HEK293T (cell line): ENCODE measurements around the gene SLC25A25.

ENCODE experiments used
- ARNT ChIP-seq: fragments of 450-650 bp; IDR thresholded peaks from 2 replicates; pipeline ENCODE4 v1.6.1; 2017; ENCODE audit warnings: mild to moderate bottlenecking
- BHLHE40 ChIP-seq: fragments of 450-650 bp; IDR thresholded peaks from 2 replicates; pipeline ENCODE4 v1.6.1; 2016; ENCODE audit warnings: mild to moderate bottlenecking, moderate library complexity, borderline replicate concordance
- ELF4 ChIP-seq: fragments of 450-650 bp; IDR thresholded peaks from 2 replicates; pipeline ENCODE4 v1.6.1; 2017; ENCODE audit warnings: antibody characterized with exemption
- FOXA1 ChIP-seq: fragments of 450-650 bp; IDR thresholded peaks from 2 replicates; pipeline ENCODE4 v1.6.1; 2016; ENCODE audit warnings: mild to moderate bottlenecking
- FOXM1 ChIP-seq: fragments of 450-650 bp; IDR thresholded peaks from 2 replicates; pipeline ENCODE4 v1.6.1; 2017; ENCODE audit warnings: mild to moderate bottlenecking, borderline replicate concordance
- L3MBTL2 ChIP-seq: fragments of 450-650 bp; conservative IDR thresholded peaks from 2 replicates; pipeline ENCODE4 v1.6.1; 2016; ENCODE audit warnings: mild to moderate bottlenecking
- LEF1 ChIP-seq: fragments of 450-650 bp; IDR thresholded peaks from 2 replicates; pipeline ENCODE4 v1.6.1; 2017; ENCODE audit warnings: mild to moderate bottlenecking, borderline replicate concordance
- NFRKB ChIP-seq: fragments of 450-650 bp; IDR thresholded peaks from 2 replicates; pipeline ENCODE4 v1.6.1; 2016; ENCODE audit warnings: mild to moderate bottlenecking, moderate library complexity
- PKNOX1 ChIP-seq: fragments of 450-650 bp; IDR thresholded peaks from 2 replicates; pipeline ENCODE4 v1.6.1; 2016
- SP1 ChIP-seq: fragments of 450-650 bp; IDR thresholded peaks from 2 replicates; pipeline ENCODE4 v1.6.1; 2017
- SUZ12 ChIP-seq: fragments of 450-650 bp; IDR thresholded peaks from 2 replicates; pipeline ENCODE4 v1.6.1; 2016; ENCODE audit warnings: mild to moderate bottlenecking
- TARDBP ChIP-seq: fragments of 450-650 bp; IDR thresholded peaks from 2 replicates; pipeline ENCODE4 v1.6.1; 2016
- ZNF384 ChIP-seq: fragments of 450-650 bp; IDR thresholded peaks from 2 replicates; pipeline ENCODE4 v1.6.1; 2016

DNA sequence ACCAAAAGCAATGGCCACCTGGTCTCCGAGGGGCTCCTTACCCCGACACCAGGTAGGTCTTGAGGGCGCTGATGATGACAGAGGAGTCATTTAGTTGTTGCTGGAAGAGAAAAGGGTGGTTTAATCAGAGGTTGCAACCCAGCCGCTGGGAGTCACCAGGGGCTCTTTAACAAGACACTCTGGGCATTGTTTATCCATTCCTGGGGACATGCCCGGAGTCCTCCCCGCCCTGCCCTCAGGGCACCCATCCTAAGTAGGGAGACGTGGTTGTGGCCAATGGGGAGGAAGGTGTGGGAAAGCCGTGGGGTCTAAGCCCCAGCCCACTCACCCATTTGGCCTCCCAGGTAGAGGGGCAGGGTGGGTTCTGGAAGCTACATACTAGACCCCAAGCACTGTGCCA lies 56.4 kb downstream of the SLC25A25 start:
- TF ChIP-seq FOXM1 (no peak), SP1 (no peak), BHLHE40 (no peak), NFRKB (no peak), ARNT (no peak), PKNOX1 (no peak), ZNF384 (no peak), TARDBP (no peak), ELF4 (no peak), L3MBTL2 (no peak), FOXA1 (no peak), LEF1 (no peak), SUZ12 (no peak)
